IMR-90 (cell line): ENCODE results near the gene EDARADD. TPM values are rescaled to one million over a fixed set of nuclear protein-coding genes. Genes with fewer than 3 reads are reported as not detected.

Experiments
- ATAC-seq: fragments of 200-7000 bp; cut with Tn5 transposase; 2 replicates; pipeline ENCODE4 v1.9.1; 2020; ENCODE audit warnings: low read depth, mild to moderate bottlenecking, moderate library complexity
- BruUV-seq: library from RNA; stranded (reverse); fragments of 400-500 nt; replicated peaks from 2 replicates; lab custom pipeline; 2021; lab: Mats Ljungman, UMichigan
- CTCF ChIA-PET: fragments of 300-600 bp; formaldehyde crosslinking; extraction: SDS; loops from one replicate; lab custom pipeline; 2021; ENCODE audit warnings: antibody characterized with exemption; lab: Yijun Ruan, JAX
- POLR2A ChIA-PET: fragments of 300-600 bp; sonication (Branson Sonifier 250); formaldehyde crosslinking; loops from one replicate; lab custom pipeline; 2022; ENCODE audit warnings: antibody characterized with exemption; ENCODE audit not compliant: unreplicated experiment; lab: Charles Lee
- DNase-seq: peaks from one replicate; pipeline ENCODE4 v3.0.0; 2013
- H2AFZ ChIP-seq: replicated peaks from 2 replicates; pipeline ENCODE3; 2013; ENCODE audit warnings: low read length, mild to moderate bottlenecking; ENCODE audit not compliant: poor library complexity
- H2AK5ac ChIP-seq: 2 replicates; pipeline ENCODE4 v1.6.1; 2013; ENCODE audit warnings: low read depth, low read length, inconsistent platforms
- H2AK9ac ChIP-seq: replicated peaks from 2 replicates; pipeline ENCODE3; 2013; ENCODE audit warnings: mild to moderate bottlenecking, low read depth, low read length, moderate library complexity; ENCODE audit not compliant: poor library complexity
- H2BK120ac ChIP-seq: 2 replicates; pipeline ENCODE4 v1.6.1; 2013; ENCODE audit warnings: low read depth, low read length, inconsistent platforms
- H2BK15ac ChIP-seq: 3 replicates; pipeline ENCODE4 v1.6.1; 2013; ENCODE audit warnings: low read depth, low read length, inconsistent platforms
- H2BK20ac ChIP-seq: 2 replicates; pipeline ENCODE4 v1.6.1; 2013; ENCODE audit warnings: low read depth, mild to moderate bottlenecking, inconsistent platforms, low read length, moderate library complexity
- H2BK5ac ChIP-seq: 2 replicates; pipeline ENCODE4 v1.6.1; 2013; ENCODE audit warnings: mild to moderate bottlenecking, low read depth, low read length, inconsistent platforms; ENCODE audit not compliant: poor library complexity, severe bottlenecking
- H3K14ac ChIP-seq: replicated peaks from 2 replicates; pipeline ENCODE4 v1.6.1; 2013; ENCODE audit warnings: low read depth, low read length, inconsistent platforms
- H3K18ac ChIP-seq: 2 replicates; pipeline ENCODE4 v1.6.1; 2013; ENCODE audit warnings: low read depth, low read length, control low read depth
- H3K23ac ChIP-seq: 2 replicates; pipeline ENCODE4 v1.6.1; 2013; ENCODE audit warnings: low read depth, low read length, inconsistent platforms
- H3K27ac ChIP-seq: 2 replicates; pipeline ENCODE4 v1.5.1; 2013; ENCODE audit warnings: mild to moderate bottlenecking, control low read depth, low read length; ENCODE audit not compliant: insufficient read depth
- H3K27me3 ChIP-seq: 2 replicates; pipeline ENCODE4 v1.6.1; 2013; ENCODE audit warnings: low read length; ENCODE audit not compliant: control insufficient read depth, insufficient read depth
- H3K36me3 ChIP-seq: 2 replicates; pipeline ENCODE4 v1.6.1; 2013; ENCODE audit warnings: low read length, mixed read lengths; ENCODE audit not compliant: control insufficient read depth, insufficient read depth
- H3K4ac ChIP-seq: 2 replicates; pipeline ENCODE4 v1.6.1; 2013; ENCODE audit warnings: low read depth, low read length, inconsistent platforms
- H3K4me1 ChIP-seq: 2 replicates; pipeline ENCODE4 v1.6.1; 2013; ENCODE audit warnings: low read length, mixed read lengths; ENCODE audit not compliant: control insufficient read depth, insufficient read depth
- H3K4me2 ChIP-seq: 2 replicates; pipeline ENCODE4 v1.6.1; 2013; ENCODE audit warnings: low read depth, mild to moderate bottlenecking, control low read depth, low read length, moderate library complexity
- H3K4me3 ChIP-seq: 2 replicates; pipeline ENCODE4 v1.5.1; 2013; ENCODE audit warnings: low read depth, mild to moderate bottlenecking, control low read depth, low read length, moderate library complexity; ENCODE audit not compliant: insufficient read depth
- H3K56ac ChIP-seq: 2 replicates; pipeline ENCODE4 v1.6.1; 2013; ENCODE audit warnings: low read length, inconsistent platforms; ENCODE audit not compliant: insufficient read depth; ENCODE audit errors: extremely low read depth
- H3K79me1 ChIP-seq, 2 experiments: 2 replicates each; pipeline ENCODE4 v1.6.1; 2013; ENCODE audit warnings: low read length in 2 of 2, inconsistent platforms in 1 of 2, low read depth in 1 of 2
- H3K9ac ChIP-seq: 2 replicates; pipeline ENCODE4 v1.6.1; 2013; ENCODE audit warnings: low read depth, low read length, control low read depth
- H3K9me1 ChIP-seq: 2 replicates; pipeline ENCODE4 v1.6.1; 2013; ENCODE audit warnings: low read length, inconsistent platforms; ENCODE audit not compliant: insufficient read depth
- H3K9me3 ChIP-seq: 2 replicates; pipeline ENCODE4 v1.6.1; 2013; ENCODE audit warnings: low read length; ENCODE audit not compliant: control insufficient read depth, insufficient read depth
- H4K20me1 ChIP-seq: 2 replicates; pipeline ENCODE4 v1.6.1; 2013; ENCODE audit warnings: low read length, inconsistent platforms; ENCODE audit not compliant: insufficient read depth
- H4K5ac ChIP-seq: 2 replicates; pipeline ENCODE4 v1.6.1; 2013; ENCODE audit warnings: mild to moderate bottlenecking, low read depth, low read length, control low read depth
- H4K8ac ChIP-seq, 2 experiments: 2 replicates each; pipeline ENCODE4 v1.6.1; 2013; ENCODE audit warnings: low read depth in 2 of 2, low read length in 2 of 2, control low read depth in 1 of 2, inconsistent platforms in 1 of 2
- H4K91ac ChIP-seq: 2 replicates; pipeline ENCODE4 v1.6.1; 2013; ENCODE audit warnings: low read depth, low read length, inconsistent platforms; ENCODE audit not compliant: insufficient read depth
- BHLHE40 ChIP-seq: fragments of 150-350 bp; IDR thresholded peaks from 2 replicates; pipeline ENCODE4 v1.6.1; 2016; ENCODE audit warnings: mild to moderate bottlenecking, low read depth, low read length
- CEBPB ChIP-seq: IDR thresholded peaks from 2 replicates; pipeline ENCODE4 v1.6.1; 2012; ENCODE audit warnings: low read depth, low read length, improper control_type of control experiment
- CHD1 ChIP-seq: IDR thresholded peaks from 2 replicates; pipeline ENCODE4 v1.6.1; 2012; ENCODE audit warnings: low read depth, low read length, improper control_type of control experiment
- CTCF ChIP-seq: conservative IDR thresholded peaks from 2 replicates; pipeline ENCODE4 v1.5.1; 2012; ENCODE audit warnings: mild to moderate bottlenecking, low read depth, low read length, improper control_type of control experiment
- ELK1 ChIP-seq: fragments of 150-350 bp; IDR thresholded peaks from 2 replicates; pipeline ENCODE4 v1.6.1; 2016; ENCODE audit warnings: low read depth, mild to moderate bottlenecking, low read length, moderate library complexity, borderline replicate concordance
- FOS ChIP-seq: fragments of 150-350 bp; IDR thresholded peaks from 2 replicates; pipeline ENCODE4 v1.6.1; 2016; ENCODE audit warnings: low read depth, low read length
- MAFK ChIP-seq: IDR thresholded peaks from 2 replicates; pipeline ENCODE4 v1.6.1; 2012; ENCODE audit warnings: low read depth, low read length, improper control_type of control experiment
- MAZ ChIP-seq: IDR thresholded peaks from 2 replicates; pipeline ENCODE4 v1.6.1; 2012; ENCODE audit warnings: low read depth, mild to moderate bottlenecking, low read length, improper control_type of control experiment, moderate library complexity, borderline replicate concordance
- MXI1 ChIP-seq: IDR thresholded peaks from 2 replicates; pipeline ENCODE4 v1.6.1; 2012; ENCODE audit warnings: low read depth, mild to moderate bottlenecking, low read length, moderate library complexity, borderline replicate concordance
- NFE2L2 ChIP-seq: fragments of 150-350 bp; IDR thresholded peaks from 2 replicates; pipeline ENCODE4 v1.6.1; 2016; ENCODE audit warnings: low read depth, mild to moderate bottlenecking, low read length
- POLR2A ChIP-seq: IDR thresholded peaks from 2 replicates; pipeline ENCODE4 v1.6.1; 2012; ENCODE audit warnings: mild to moderate bottlenecking, low read depth, low read length
- RAD21 ChIP-seq: IDR thresholded peaks from 2 replicates; pipeline ENCODE4 v1.6.1; 2012; ENCODE audit warnings: low read length, improper control_type of control experiment
- RCOR1 ChIP-seq: IDR thresholded peaks from 2 replicates; pipeline ENCODE4 v1.6.1; 2012; ENCODE audit warnings: mild to moderate bottlenecking, low read length, improper control_type of control experiment; ENCODE audit not compliant: insufficient replicate concordance
- RFX5 ChIP-seq: IDR thresholded peaks from 2 replicates; pipeline ENCODE4 v1.8.0; 2012; ENCODE audit warnings: low read depth, mild to moderate bottlenecking, low read length, moderate library complexity
- SMC3 ChIP-seq: fragments of 150-350 bp; IDR thresholded peaks from 2 replicates; pipeline ENCODE4 v1.6.1; 2016; ENCODE audit warnings: low read depth, mild to moderate bottlenecking, antibody characterized with exemption, low read length, moderate library complexity
- USF2 ChIP-seq: fragments of 150-350 bp; IDR thresholded peaks from 2 replicates; pipeline ENCODE4 v1.6.1; 2017; ENCODE audit warnings: mild to moderate bottlenecking, antibody characterized with exemption, low read length, low read depth
- WGBS, 2 experiments: methylation state at CpG; one replicate each; pipeline versions ENCODE4 v1.1.5 to v1.1.7; 2013; ENCODE audit warnings: missing lambda C conversion rate in 2 of 2; ENCODE audit not compliant: insufficient read length in 1 of 2; ENCODE audit errors: extremely low coverage in 2 of 2; 5-methylcytosine and 5-hydroxymethylcytosine counted together
- dilution Hi-C: fragments of 300-500 bp; cut with HindIII; formaldehyde crosslinking; loops from one replicate; pipeline ENCODE4 v1.14.3; 2018; ENCODE audit warnings: low sequenced_read_pairs; ENCODE audit not compliant: unreplicated experiment
- in situ Hi-C: fragments of 300-500 bp; cut with MboI; formaldehyde crosslinking; loops from 3 replicates; pipeline ENCODE4 v1.14.3; 2019; ENCODE audit warnings: low sequenced_read_pairs, inconsistent platforms, mixed read lengths
- intact Hi-C: fragments of 100-400 bp; cut with micrococcal nuclease; formaldehyde crosslinking; loops from 2 replicates; pipeline ENCODE4 v1.10.0; 2022
- polyA plus RNA-seq, 3 experiments: library from polyadenylated mRNA; depleted of rRNA; stranded (reverse); fragments of >200 nt; gene quantifications; 2 replicates each; pipeline ENCODE4 v1.2.3, GENCODE V29; 2012; ENCODE audit warnings: low replicate concordance in 1 of 3
- total RNA-seq: library from RNA; depleted of rRNA; stranded (reverse); fragments of >200 nt; gene quantifications from 2 replicates; pipeline ENCODE4 v1.2.3, GENCODE V29; 2012

EDARADD gene
- total and polyA plus RNA-seq, 2 of the 4 experiments (the other 2 are of a cell fraction): not detected

- H3K27ac ChIP-seq: no peak overlapping the region
- H2AFZ ChIP-seq: no peak overlapping the region
- ChIA-PET CTCF (no interaction called here), POLR2A (interaction anchor here (0.5 kb wide), 1 partner anchor 24 kb away, joined by 3 read pairs; no protein-coding TSS in a partner anchor)
- H3K27me3 ChIP-seq: no peaks in the 10 kb centered on the region
- no peak overlapping the region for H3K4me2 ChIP-seq
- H3K18ac ChIP-seq: no peak overlapping the region
- H3K79me1 ChIP-seq: peaks cover 5 to 15% of the 10 kb centered on the region in 2 experiments
- H2BK15ac ChIP-seq: no peak overlapping the region
- no peak overlapping the region for H2BK120ac ChIP-seq
- no peak overlapping the region for H3K56ac ChIP-seq
- no peak overlapping the region for H2BK5ac ChIP-seq
- peaks cover 7% of the 10 kb centered on the region for H3K4me1 ChIP-seq
- H3K23ac ChIP-seq: no peak overlapping the region
- no peak overlapping the region for H3K4ac ChIP-seq
- H4K91ac ChIP-seq: no peak overlapping the region
- dilution Hi-C loops (no loop called here), in situ Hi-C loops (no loop called here), intact Hi-C loops (no loop called here)
- H3K36me3 ChIP-seq: peaks cover 4% of the 10 kb centered on the region; the same call in 1 of the 2 replicates
- no peak overlapping the region for H4K5ac ChIP-seq
- no peak overlapping the region for H4K8ac ChIP-seq
- H2BK20ac ChIP-seq: no peak overlapping the region
- no peak for TF ChIP-seq MAFK
- no peak for TF ChIP-seq ELK1
- no peak for TF ChIP-seq BHLHE40
- no peak for TF ChIP-seq RFX5
- TF ChIP-seq MAZ: no peak
- no peak for TF ChIP-seq SMC3
- no peak for TF ChIP-seq POLR2A
- no peak for TF ChIP-seq NFE2L2
- TF ChIP-seq RCOR1: no peak
- no peak for TF ChIP-seq FOS
- no peak for TF ChIP-seq RAD21
- no peak for TF ChIP-seq MXI1
- no peak for TF ChIP-seq USF2
- TF ChIP-seq CEBPB: no peak
- no peak for TF ChIP-seq CHD1
- no peak for TF ChIP-seq CTCF
- H3K4me3 ChIP-seq: no peak overlapping the region
- no peak overlapping the region for H3K14ac ChIP-seq
- H3K9me3 ChIP-seq: no peaks in the 10 kb centered on the region
- H2AK9ac ChIP-seq: no peak overlapping the region
- H3K9me1 ChIP-seq: no peaks in the 10 kb centered on the region
- WGBS, 2 experiments: no CpG with 5 or more reads among the region's 1 CpG
- no peak for DNase-seq
- no peaks in the 10 kb centered on the region for H4K20me1 ChIP-seq
- no peak for ATAC-seq
- BruUV-seq: no TSS peak
- no peak overlapping the region for H3K9ac ChIP-seq
- no peak overlapping the region for H2AK5ac ChIP-seq
Measured at GRCh38 chr1:236530286-236530685, 136.2 kb downstream of the EDARADD start.
